Measurements from ENCODE around the gene SMG9.
"Not testable (repeated sequence)": the region's sequence is repeated elsewhere in the genome, so short reads cannot be mapped to it uniquely, and the experiment has no call there.

Gene SMG9

GRCh38 chr19:43688059-43688701, 66.6 kb downstream of the SMG9 start:
- no peak for DNase-seq

- no peak for DNase-seq
Observed at GRCh38 chr19:43687660-43687997, 67.1 kb downstream of the SMG9 start.

DNA sequence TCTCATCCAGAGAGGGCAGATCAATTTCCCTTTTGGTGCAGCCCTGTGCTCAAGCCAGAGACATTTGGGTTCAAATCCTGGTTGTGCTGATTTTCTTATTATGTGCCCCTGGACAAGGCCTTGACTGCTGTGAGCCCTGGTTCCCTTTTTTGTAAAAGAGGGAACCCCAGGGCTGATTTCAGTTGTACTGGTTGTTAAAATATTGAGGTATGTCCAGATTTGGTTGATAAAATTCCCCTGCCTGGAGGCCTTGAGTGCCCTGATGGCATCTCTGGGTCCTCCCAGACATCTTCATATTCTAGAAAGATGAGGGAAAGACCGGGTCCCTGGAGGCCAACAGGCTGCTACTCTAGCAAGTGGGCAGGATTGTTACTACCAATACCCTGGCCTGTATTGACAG, 70.4 kb downstream of the SMG9 start:
- DNase-seq, result no peak

- DNase-seq, result no peak
Observed at GRCh38 chr19:43683905-43684304, 70.9 kb downstream of the SMG9 start.

GRCh38 chr19:43682824-43683661, 71.7 kb downstream of the SMG9 start:
- DNase-seq, result no peak

- DNase-seq, result not testable (repeated sequence)
Observed at GRCh38 chr19:43682269-43682668, 72.5 kb downstream of the SMG9 start.

DNA sequence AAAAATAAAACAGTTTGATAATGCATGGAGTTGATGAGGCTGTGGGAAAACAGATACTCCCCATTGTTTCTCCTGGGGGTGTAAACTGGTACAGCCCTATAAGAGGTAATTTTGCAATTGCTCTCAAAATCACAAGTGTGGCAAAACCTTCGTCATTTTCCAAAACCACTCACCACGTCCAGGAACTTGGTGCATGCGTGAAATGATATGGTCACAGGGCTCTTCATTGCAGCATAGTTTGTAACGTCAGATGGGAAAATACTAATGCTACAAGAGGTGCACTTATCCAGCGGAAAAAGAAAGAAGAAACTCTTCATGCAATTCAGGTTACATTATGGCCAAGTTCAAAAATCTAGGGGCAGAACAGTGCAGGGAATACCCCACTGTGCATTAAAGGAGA, 72.9 kb downstream of the SMG9 start:
- no peak for DNase-seq

DNA sequence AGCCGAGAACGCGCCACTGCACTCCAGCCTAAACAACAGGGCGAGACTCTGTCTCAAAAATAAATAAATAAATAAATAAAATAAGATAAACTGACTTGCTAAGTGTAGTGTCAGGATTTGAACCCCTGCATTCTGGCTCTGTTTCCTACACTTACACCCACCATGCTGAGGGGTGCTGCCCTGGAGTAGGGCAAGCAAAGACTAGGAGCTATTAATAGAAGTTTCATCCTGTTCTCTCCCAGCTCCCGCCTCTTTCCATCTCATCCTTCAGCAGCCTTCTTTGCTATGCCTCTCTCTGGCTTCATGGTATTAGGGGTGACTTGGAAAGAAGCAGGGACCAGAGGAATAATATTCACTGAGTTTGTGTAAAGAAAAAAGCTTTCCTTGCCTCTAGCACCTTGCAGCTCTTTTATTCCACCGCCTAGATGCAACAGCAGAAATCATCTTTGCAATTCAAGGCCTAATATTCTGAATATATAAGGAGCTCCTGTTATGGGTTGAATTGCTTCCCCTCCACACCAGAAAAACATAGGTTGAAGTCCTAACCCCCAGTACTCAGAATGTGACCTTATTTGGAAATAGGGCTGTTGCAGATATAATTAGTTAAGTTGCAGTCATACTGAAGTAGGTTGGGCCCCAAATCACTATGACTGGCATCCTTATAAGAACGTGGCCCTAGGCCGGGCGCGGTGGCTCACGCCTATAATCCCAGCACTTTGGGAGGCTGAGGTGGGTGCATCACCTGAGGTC, 76.1 kb downstream of the SMG9 start:
- DNase-seq, result no peak
